Endothelial cell of umbilical vein (primary cell): ENCODE results near the gene SYT14. TPM values are rescaled to one million over a fixed set of nuclear protein-coding genes. Genes with fewer than 3 reads are reported as not detected.

ENCODE experiments used
- BruUV-seq: library from RNA; stranded (reverse); fragments of 400-500 nt; replicated peaks from 2 replicates; lab custom pipeline; 2021; lab: Mats Ljungman, UMichigan
- CTCF ChIA-PET: fragments of 300-600, 350-600 bp; sonication (Branson Sonifier 250); formaldehyde crosslinking; loops from one replicate; lab custom pipeline; 2021; ENCODE audit warnings: antibody characterized with exemption, inconsistent platforms; lab: Charles Lee
- POLR2A ChIA-PET: fragments of 300-600, 350-600 bp; sonication (Branson Sonifier 250); formaldehyde crosslinking; loops from one replicate; lab custom pipeline; 2021; ENCODE audit warnings: antibody characterized with exemption, inconsistent platforms; lab: Charles Lee
- DNase-seq: peaks from one replicate; pipeline ENCODE4 v3.0.0-alpha.2; 2011; ENCODE audit warnings: low read depth, low spot score
- FAIRE-seq: peaks from 2 replicates; lab custom pipeline; 2011; peaks lifted over from hg19 to GRCh38; lab: Jason Lieb, UNC
- H2AFZ ChIP-seq: 2 replicates; pipeline ENCODE4 v1.6.0; 2012; ENCODE audit warnings: low read depth, low read length, control low read depth, inconsistent platforms
- H3K27ac ChIP-seq: 2 replicates; pipeline ENCODE4 v1.5.1; 2011; ENCODE audit warnings: low read depth, mild to moderate bottlenecking, control low read depth, low read length, moderate library complexity; ENCODE audit not compliant: insufficient read depth
- H3K27me3 ChIP-seq, 2 experiments: 2 replicates each; pipeline versions ENCODE4 v1.6.0 to v1.6.1; 2011; ENCODE audit warnings: low read length in 2 of 2, mixed read lengths in 1 of 2; ENCODE audit not compliant: control insufficient read depth in 2 of 2, insufficient read depth in 2 of 2
- H3K36me3 ChIP-seq, 2 experiments: 2 replicates in 1 of 2; 3 replicates in 1 of 2; pipeline ENCODE4 v1.5.1; 2011; ENCODE audit warnings: low read length in 2 of 2, mild to moderate bottlenecking in 1 of 2, moderate library complexity in 1 of 2; ENCODE audit not compliant: control insufficient read depth in 2 of 2, insufficient read depth in 2 of 2; ENCODE audit errors: extremely low read depth in 1 of 2
- H3K4me1 ChIP-seq: 3 replicates; pipeline ENCODE4 v1.5.1; 2011; ENCODE audit warnings: mild to moderate bottlenecking, low read length; ENCODE audit not compliant: control insufficient read depth, insufficient read depth; ENCODE audit errors: extremely low read depth
- H3K4me2 ChIP-seq: 2 replicates; pipeline ENCODE4 v1.6.1; 2011; ENCODE audit warnings: low read length, control low read depth, mixed read lengths; ENCODE audit not compliant: insufficient read depth
- H3K4me3 ChIP-seq, 3 experiments: fragments of 200-600 bp in 1 of 3; sonication (generic), shearing (Covaris generic) in 1 of 3; replicated peaks in 1 of 3; 2 replicates each; pipeline ENCODE4 v1.5.1; 2011 to 2016; ENCODE audit warnings: control low read depth in 3 of 3, low read length in 3 of 3, mild to moderate bottlenecking in 2 of 3, inconsistent platforms in 1 of 3, low read depth in 1 of 3, moderate library complexity in 1 of 3; ENCODE audit not compliant: insufficient read depth in 1 of 3
- H3K79me2 ChIP-seq: 2 replicates; pipeline ENCODE4 v1.6.0; 2012; ENCODE audit warnings: low read length, inconsistent platforms; ENCODE audit not compliant: control insufficient read depth, insufficient read depth
- H3K9ac ChIP-seq: replicated peaks from 2 replicates; pipeline ENCODE3; 2011; ENCODE audit warnings: low read length, control low read depth; ENCODE audit not compliant: insufficient read depth; ENCODE audit errors: extremely low read depth
- H3K9me1 ChIP-seq: replicated peaks from 3 replicates; pipeline ENCODE4 v1.6.0; 2011; ENCODE audit warnings: mild to moderate bottlenecking, low read length; ENCODE audit not compliant: control insufficient read depth, insufficient read depth; ENCODE audit errors: extremely low read depth
- H3K9me3 ChIP-seq: replicated peaks from 2 replicates; pipeline ENCODE4 v1.5.1; 2012; ENCODE audit warnings: low read length, inconsistent platforms; ENCODE audit not compliant: control insufficient read depth, insufficient read depth
- H4K20me1 ChIP-seq: replicated peaks from 2 replicates; pipeline ENCODE3; 2011; ENCODE audit warnings: mild to moderate bottlenecking, low read length; ENCODE audit not compliant: control insufficient read depth, insufficient read depth; ENCODE audit errors: extremely low read depth
- EZH2 ChIP-seq: IDR thresholded peaks from 2 replicates; pipeline ENCODE4 v1.6.1; 2012; ENCODE audit warnings: borderline replicate concordance, low read depth, mild to moderate bottlenecking, moderate library complexity, low read length, inconsistent platforms; ENCODE audit not compliant: severe bottlenecking
- FOS ChIP-seq: IDR thresholded peaks from 2 replicates; pipeline ENCODE4 v1.6.1; 2011; ENCODE audit warnings: mild to moderate bottlenecking, low read length, moderate library complexity, borderline replicate concordance; ENCODE audit not compliant: insufficient read depth
- GATA2 ChIP-seq: IDR thresholded peaks from 2 replicates; pipeline ENCODE4 v1.7.0; 2011; ENCODE audit warnings: low read depth, mild to moderate bottlenecking, moderate library complexity, mixed read lengths, low read length; ENCODE audit not compliant: insufficient read length, insufficient read depth
- JUN ChIP-seq: IDR thresholded peaks from 2 replicates; pipeline ENCODE4 v1.6.1; 2011; ENCODE audit warnings: borderline replicate concordance, low read depth; ENCODE audit not compliant: insufficient read length, insufficient read depth
- MYC ChIP-seq: IDR thresholded peaks from one replicate; pipeline ENCODE4 v1.6.1; 2011; ENCODE audit warnings: mild to moderate bottlenecking, low read depth, low read length
- POLR2A ChIP-seq: IDR thresholded peaks from 2 replicates; pipeline ENCODE4 v1.6.1; 2012; ENCODE audit warnings: low read depth, mild to moderate bottlenecking, control low read depth, low read length
- POLR2AphosphoS5 ChIP-seq: IDR thresholded peaks from 2 replicates; pipeline ENCODE4 v1.6.1; 2012; ENCODE audit warnings: low read depth, mild to moderate bottlenecking, control low read depth, low read length, moderate library complexity; ENCODE audit not compliant: insufficient read depth
- dilution Hi-C: fragments of 300-500 bp; cut with MboI; formaldehyde crosslinking; loops from one replicate; pipeline ENCODE4 v1.15.0; 2019; ENCODE audit warnings: low sequenced_read_pairs; ENCODE audit not compliant: extremely low pct_ligation_motif_present
- intact Hi-C: fragments of 100-400 bp; cut with micrococcal nuclease; formaldehyde crosslinking; loops from one replicate; pipeline ENCODE4 v1.10.0; 2022
- polyA plus RNA-seq, 4 experiments: library from polyadenylated mRNA; depleted of rRNA in 3 of 4; stranded (reverse) in 3 of 4; unstranded in 1 of 4; fragments of >200 nt; gene quantifications; 2 replicates each; pipeline versions ENCODE4 v1.2.1 to v1.2.3, GENCODE V29; 2011 to 2012; ENCODE audit warnings: missing spikeins in 1 of 4
- total RNA-seq: library from RNA; stranded (reverse); gene quantifications from 2 replicates; pipeline ENCODE4 v1.2.3, GENCODE V29; 2021
- TF ChIP-seq, protein P1 (sequence below): IDR thresholded peaks from 2 replicates; pipeline ENCODE4 v1.6.1; 2011; ENCODE audit not compliant: insufficient read depth, insufficient read length
- TF ChIP-seq, protein P2 (sequence below), 2 donors: IDR thresholded peaks; 1 replicate in 1 of 2; 2 replicates in 1 of 2; pipeline ENCODE4 v1.5.1; 2011; ENCODE audit warnings: low read length in 2 of 2, mild to moderate bottlenecking in 2 of 2, moderate library complexity in 2 of 2, control low read depth in 1 of 2, inconsistent platforms in 1 of 2, low read depth in 1 of 2; ENCODE audit not compliant: insufficient read depth in 1 of 2; ENCODE audit errors: extremely low read depth in 1 of 2

Gene SYT14
- total and polyA plus RNA-seq, 2 donors (not counting 3 experiments of a cell fraction or from before 2014, with no cell fraction given) = 0.08 to 0.18 TPM

DNA sequence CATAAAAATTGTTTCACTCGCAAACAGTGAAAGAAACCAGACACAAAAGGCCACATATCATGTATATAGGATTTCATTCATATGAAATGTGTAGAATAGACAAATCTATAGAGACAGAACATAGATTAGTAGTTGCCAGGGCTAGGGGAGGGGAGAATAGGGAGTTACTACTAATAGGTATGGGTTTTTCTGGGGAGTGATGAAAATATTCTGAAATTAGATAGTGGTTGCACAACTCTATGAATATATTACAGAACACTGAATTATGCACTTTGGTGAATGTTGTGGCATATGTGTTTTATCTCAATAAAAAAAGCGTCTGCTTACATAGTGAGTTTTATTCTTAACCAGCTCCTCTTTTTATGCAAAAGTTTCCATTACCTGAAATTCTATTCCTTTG is 21.6 kb downstream of the SYT14 start:
- no peak overlapping the region for H3K4me2 ChIP-seq
- dilution Hi-C loops (no loop called here), intact Hi-C loops (no loop called here)
- H3K9me3 ChIP-seq = no peaks in the 10 kb centered on the region
- H3K79me2 ChIP-seq = no peaks in the 10 kb centered on the region
- peaks cover 0 to 2% of the 10 kb centered on the region in 2 experiments for H3K27me3 ChIP-seq
- no peaks in the 10 kb centered on the region for H3K9me1 ChIP-seq
- H3K27ac ChIP-seq = no peak overlapping the region
- ChIA-PET POLR2A (no interaction called here), CTCF (no interaction called here)
- FAIRE-seq = no peak
- no peaks in the 10 kb centered on the region for H3K4me1 ChIP-seq
- H3K36me3 ChIP-seq = no peaks in the 10 kb centered on the region
- H3K4me3 ChIP-seq = no peak overlapping the region
- H2AFZ ChIP-seq = no peak overlapping the region
- H4K20me1 ChIP-seq = no peaks in the 10 kb centered on the region
- BruUV-seq = no TSS peak
- H3K9ac ChIP-seq = no peak overlapping the region
- no peak for TF ChIP-seq EZH2
- TF ChIP-seq, protein P1, sequence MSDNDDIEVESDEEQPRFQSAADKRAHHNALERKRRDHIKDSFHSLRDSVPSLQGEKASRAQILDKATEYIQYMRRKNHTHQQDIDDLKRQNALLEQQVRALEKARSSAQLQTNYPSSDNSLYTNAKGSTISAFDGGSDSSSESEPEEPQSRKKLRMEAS = no peak
- no peak for TF ChIP-seq JUN
- no peak for TF ChIP-seq FOS
- TF ChIP-seq GATA2 = no peak
- no peak for TF ChIP-seq MYC
- TF ChIP-seq POLR2A = no peak
- TF ChIP-seq, protein P2, sequence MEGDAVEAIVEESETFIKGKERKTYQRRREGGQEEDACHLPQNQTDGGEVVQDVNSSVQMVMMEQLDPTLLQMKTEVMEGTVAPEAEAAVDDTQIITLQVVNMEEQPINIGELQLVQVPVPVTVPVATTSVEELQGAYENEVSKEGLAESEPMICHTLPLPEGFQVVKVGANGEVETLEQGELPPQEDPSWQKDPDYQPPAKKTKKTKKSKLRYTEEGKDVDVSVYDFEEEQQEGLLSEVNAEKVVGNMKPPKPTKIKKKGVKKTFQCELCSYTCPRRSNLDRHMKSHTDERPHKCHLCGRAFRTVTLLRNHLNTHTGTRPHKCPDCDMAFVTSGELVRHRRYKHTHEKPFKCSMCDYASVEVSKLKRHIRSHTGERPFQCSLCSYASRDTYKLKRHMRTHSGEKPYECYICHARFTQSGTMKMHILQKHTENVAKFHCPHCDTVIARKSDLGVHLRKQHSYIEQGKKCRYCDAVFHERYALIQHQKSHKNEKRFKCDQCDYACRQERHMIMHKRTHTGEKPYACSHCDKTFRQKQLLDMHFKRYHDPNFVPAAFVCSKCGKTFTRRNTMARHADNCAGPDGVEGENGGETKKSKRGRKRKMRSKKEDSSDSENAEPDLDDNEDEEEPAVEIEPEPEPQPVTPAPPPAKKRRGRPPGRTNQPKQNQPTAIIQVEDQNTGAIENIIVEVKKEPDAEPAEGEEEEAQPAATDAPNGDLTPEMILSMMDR (IDR thresholded peaks at IDR 0.05; ENCODE audit: extremely low read depth in 1 of 2, insufficient read depth in 1 of 2, low read depth in 1 of 2, low read length in 2 of 2) = no peak
- no peak for TF ChIP-seq POLR2AphosphoS5
- DNase-seq = no peak
